GM18870 (cell line): ENCODE results near the gene SHROOM3.

Experiments used
- ATAC-seq: cut with Tn5 transposase; IDR thresholded peaks from one replicate; pipeline ENCODE4 v1.9.1; 2021; ENCODE audit warnings: moderate library complexity; ENCODE audit not compliant: unreplicated experiment

SHROOM3 gene

GRCh38 chr4:76489686-76490161, 54.7 kb downstream of the SHROOM3 start:
- ATAC-seq: no peak

GRCh38 chr4:76492055-76492454, 57.0 kb downstream of the SHROOM3 start:
- ATAC-seq: no peak

- ATAC-seq: no peak
These were observed 59.2 kb downstream of the SHROOM3 start for GRCh38 chr4:76494243-76494642.

GRCh38 chr4:76494871-76495590, 60.0 kb downstream of the SHROOM3 start:
- no peak for ATAC-seq

- no peak for ATAC-seq
These were observed 63.5 kb downstream of the SHROOM3 start for GRCh38 chr4:76498550-76498949.

- ATAC-seq: peak; percentile 63
These were observed 64.4 kb downstream of the SHROOM3 start for GRCh38 chr4:76499461-76499860.

- ATAC-seq: no peak
These were observed 67.9 kb downstream of the SHROOM3 start for GRCh38 chr4:76502886-76503285.

- ATAC-seq: no peak
These were observed 69.8 kb downstream of the SHROOM3 start for GRCh38 chr4:76504613-76505465.

GRCh38 chr4:76511947-76512346, 76.9 kb downstream of the SHROOM3 start:
- no peak for ATAC-seq

- ATAC-seq: no peak
These were observed 78.5 kb downstream of the SHROOM3 start for GRCh38 chr4:76513482-76513881.

GRCh38 chr4:76514087-76514486, 79.1 kb downstream of the SHROOM3 start:
- ATAC-seq: no peak

GRCh38 chr4:76515975-76516843, 81.2 kb downstream of the SHROOM3 start:
- peak; percentile 95 for ATAC-seq

GRCh38 chr4:76518241-76518640, 83.2 kb downstream of the SHROOM3 start:
- ATAC-seq: no peak

- ATAC-seq: no peak
These were observed 88.6 kb downstream of the SHROOM3 start for GRCh38 chr4:76523593-76523992.

- ATAC-seq: no peak
These were observed 90.7 kb downstream of the SHROOM3 start for GRCh38 chr4:76525751-76526150.

GRCh38 chr4:76526585-76526990, 91.6 kb downstream of the SHROOM3 start:
- ATAC-seq: no peak

- ATAC-seq: no peak
These were observed 92.6 kb downstream of the SHROOM3 start for GRCh38 chr4:76527666-76528065.

GRCh38 chr4:76531597-76531996, 96.6 kb downstream of the SHROOM3 start:
- ATAC-seq: no peak

- ATAC-seq: no peak
These were observed 97.8 kb downstream of the SHROOM3 start for GRCh38 chr4:76532805-76533204.

GRCh38 chr4:76533314-76533713, 98.3 kb downstream of the SHROOM3 start:
- ATAC-seq: no peak
